Aortic smooth muscle cell (primary cell): Measurements from ENCODE around the gene APOL5. TPM values are rescaled to one million over a fixed set of nuclear protein-coding genes. Genes with fewer than 3 reads are reported as not detected.

Experiments
- total RNA-seq: library from RNA; depleted of rRNA; stranded (reverse); fragments of >200 nt; gene quantifications from 2 replicates; pipeline ENCODE4 v1.2.3, GENCODE V29; 2014

APOL5 gene
- total RNA-seq = not detected in 2 replicates

GRCh38 chr22:35717572-35717971, at the start of gene APOL5:
Gene APOL5 (plus strand): TSS chr22:35717872. CDS start chr22:35717872, 0 bp downstream.

Other genes with a start within 250 kb of the APOL5 start
- 0.12 and 0.92 TPM in 2 replicates for gene RASD2, start 177.0 kb upstream of the APOL5 start, total RNA-seq
- gene MB, start 100.5 kb upstream of the APOL5 start, total RNA-seq = not detected in 2 replicates
- gene APOL6, start 69.4 kb upstream of the APOL5 start, total RNA-seq = 14.7 and 17.8 TPM in 2 replicates